Kidney (tissue), 14 donors: ENCODE data around the gene KIF23. TPM values are rescaled to one million over a fixed set of nuclear protein-coding genes. Genes with fewer than 3 reads are reported as not detected.
"Not testable (repeated sequence)": the region's sequence is repeated elsewhere in the genome, so short reads cannot be mapped to it uniquely, and the experiment has no call there.

Experiments used
- DNase-seq, 5 donors: peaks; one replicate each; pipeline ENCODE4 v3.0.0-alpha.2; 2013 to 2020
- FAIRE-seq: peaks from 2 replicates; lab custom pipeline; 2012; peaks lifted over from hg19 to GRCh38; lab: Jason Lieb, UNC
- H3K27ac ChIP-seq, 2 donors: one replicate each; pipeline ENCODE4 v1.7.0; 2013; ENCODE audit warnings: low read depth in 2 of 2, low read length in 2 of 2, inconsistent platforms in 1 of 2
- H3K27me3 ChIP-seq: one replicate; pipeline ENCODE4 v1.7.1; 2013; ENCODE audit warnings: low read length, inconsistent platforms; ENCODE audit not compliant: control insufficient read depth, insufficient read depth
- H3K36me3 ChIP-seq, 3 donors: one replicate each; pipeline versions ENCODE4 v1.7.0 to v1.7.1; 2013; ENCODE audit warnings: low read length in 3 of 3, control low read depth in 1 of 3, inconsistent platforms in 1 of 3; ENCODE audit not compliant: insufficient read depth in 3 of 3, control insufficient read depth in 2 of 3
- H3K4me1 ChIP-seq, 3 donors: one replicate each; pipeline versions ENCODE4 v1.7.0 to v1.7.1; 2013; ENCODE audit warnings: low read length in 3 of 3, inconsistent platforms in 1 of 3, low read depth in 1 of 3; ENCODE audit not compliant: control insufficient read depth in 2 of 3, insufficient read depth in 2 of 3
- H3K4me3 ChIP-seq, 3 donors: one replicate each; pipeline versions ENCODE4 v1.7.0 to v1.8.1; 2013; ENCODE audit warnings: low read length in 3 of 3, control low read depth in 1 of 3, inconsistent platforms in 1 of 3
- H3K9ac ChIP-seq, 3 donors: one replicate each; pipeline versions ENCODE4 v1.7.0 to v1.7.1; 2013; ENCODE audit warnings: low read length in 3 of 3, control low read depth in 1 of 3, inconsistent platforms in 1 of 3
- H3K9me3 ChIP-seq, 3 donors: one replicate each; pipeline versions ENCODE4 v1.7.0 to v1.7.1; 2013; ENCODE audit warnings: low read length in 3 of 3, control low read depth in 1 of 3, inconsistent platforms in 1 of 3; ENCODE audit not compliant: control insufficient read depth in 2 of 3, insufficient read depth in 1 of 3
- intact Hi-C: fragments of 100-400 bp; cut with DNase I; formaldehyde crosslinking; loops from one replicate; pipeline ENCODE4 v1.11.1; 2022
- polyA plus RNA-seq: library from polyadenylated mRNA; stranded (reverse); fragments of 350-450 nt; fragmentation: Illumina TruSeq; extraction: RNeasy Lipid Tissue Mini Kit (QIAGEN cat#74804); gene quantifications from one replicate; pipeline ENCODE4 v1.2.3, GENCODE V29; 2014; ENCODE audit warnings: low read depth, low replicate concordance; ENCODE audit not compliant: insufficient read depth
- total RNA-seq: library from RNA; stranded (reverse); fragmentation: NEBNext Ultra II Directional; extraction: Animal tissue kit (Norgen Biotek cat#: 25700); gene quantifications from one replicate; pipeline ENCODE4 v1.2.1, GENCODE V29; 2021
- TF ChIP-seq, protein P1 (sequence below): IDR thresholded peaks from 3 replicates; pipeline ENCODE4 v1.5.1; 2012; ENCODE audit warnings: mild to moderate bottlenecking, moderate library complexity, borderline replicate concordance; ENCODE audit not compliant: insufficient read depth; ENCODE audit errors: extremely low read depth
- donor health status: control.
- donor health status: control.
- donor health status: control.
- donor health status: control.
- donor health status: control.
- donor health status: DM: yes; HTN: yes; CAD: no.
- donor health status: Normal renal cell carcinoma (clear cell type).

Gene KIF23
- total and polyA plus RNA-seq, 2 donors from 2014 or later, result 2.5 to 3.6 TPM

DNA sequence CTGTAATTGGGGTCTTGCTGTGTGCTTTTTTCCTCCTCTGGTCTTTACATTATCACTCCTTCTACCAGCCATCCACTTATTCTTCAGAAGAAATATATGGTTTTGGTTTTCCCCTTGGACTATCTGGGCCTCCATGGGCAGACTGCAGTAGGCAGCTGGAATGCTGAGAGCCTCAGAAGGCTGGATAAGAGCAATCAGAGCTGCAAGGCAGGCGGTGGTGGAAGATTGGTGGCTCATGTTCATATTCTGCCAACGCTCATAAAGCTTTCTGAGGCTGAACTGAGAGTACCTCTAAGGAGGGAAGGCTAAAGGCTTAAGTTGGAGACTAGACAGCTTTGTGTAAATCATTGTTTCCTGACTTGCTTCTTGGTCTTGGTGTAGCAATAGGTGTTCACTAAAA, 32.8 kb downstream of the KIF23 start:
- Histone ChIP-seq H3K9ac (no peak overlapping the region), H3K4me3 (no peak overlapping the region), H3K36me3 (peaks cover 0 to 13% (median 3%) of the 10 kb centered on the region in 3 donors), H3K27ac (no peak overlapping the region), H3K9me3 (no peaks in the 10 kb centered on the region), H3K4me1 (peaks cover 0 to 2% (median 1%) of the 10 kb centered on the region in 3 donors), H3K27me3 (no peaks in the 10 kb centered on the region)
- TF ChIP-seq, protein P1, sequence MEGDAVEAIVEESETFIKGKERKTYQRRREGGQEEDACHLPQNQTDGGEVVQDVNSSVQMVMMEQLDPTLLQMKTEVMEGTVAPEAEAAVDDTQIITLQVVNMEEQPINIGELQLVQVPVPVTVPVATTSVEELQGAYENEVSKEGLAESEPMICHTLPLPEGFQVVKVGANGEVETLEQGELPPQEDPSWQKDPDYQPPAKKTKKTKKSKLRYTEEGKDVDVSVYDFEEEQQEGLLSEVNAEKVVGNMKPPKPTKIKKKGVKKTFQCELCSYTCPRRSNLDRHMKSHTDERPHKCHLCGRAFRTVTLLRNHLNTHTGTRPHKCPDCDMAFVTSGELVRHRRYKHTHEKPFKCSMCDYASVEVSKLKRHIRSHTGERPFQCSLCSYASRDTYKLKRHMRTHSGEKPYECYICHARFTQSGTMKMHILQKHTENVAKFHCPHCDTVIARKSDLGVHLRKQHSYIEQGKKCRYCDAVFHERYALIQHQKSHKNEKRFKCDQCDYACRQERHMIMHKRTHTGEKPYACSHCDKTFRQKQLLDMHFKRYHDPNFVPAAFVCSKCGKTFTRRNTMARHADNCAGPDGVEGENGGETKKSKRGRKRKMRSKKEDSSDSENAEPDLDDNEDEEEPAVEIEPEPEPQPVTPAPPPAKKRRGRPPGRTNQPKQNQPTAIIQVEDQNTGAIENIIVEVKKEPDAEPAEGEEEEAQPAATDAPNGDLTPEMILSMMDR, result no peak
- no peak for FAIRE-seq
- intact Hi-C loops, result no loop called here
- DNase-seq, result no peak

DNA sequence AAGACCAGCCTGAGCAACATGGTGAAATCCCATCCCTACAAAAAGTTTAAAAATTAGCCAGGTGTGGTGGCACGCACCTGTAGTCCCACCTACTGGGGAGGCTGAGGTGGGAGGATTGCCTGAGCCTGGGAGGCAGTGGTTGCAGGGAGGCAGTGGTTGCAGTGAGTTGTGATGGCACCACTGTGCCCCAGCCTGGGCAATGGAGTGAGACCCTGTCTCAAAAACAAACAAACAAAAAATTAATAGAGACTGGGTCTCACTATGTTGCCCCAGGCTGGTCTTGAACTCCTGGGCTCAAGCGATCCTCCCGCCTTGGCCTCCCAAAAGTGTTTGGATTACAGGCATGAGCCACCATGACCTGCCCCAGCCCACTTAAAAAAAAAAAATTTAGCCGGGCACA, 36.1 kb downstream of the KIF23 start:
- intact Hi-C loops, H3K9me3 ChIP-seq, H3K27me3 ChIP-seq, H3K9ac ChIP-seq, DNase-seq, H3K4me3 ChIP-seq, FAIRE-seq, H3K27ac ChIP-seq: not testable (repeated sequence)
- peaks cover 0 to 12% (median 3%) of the 10 kb centered on the region in 3 donors for H3K4me1 ChIP-seq
- H3K36me3 ChIP-seq, result peaks cover 0 to 15% (median 3%) of the 10 kb centered on the region in 3 donors

DNA sequence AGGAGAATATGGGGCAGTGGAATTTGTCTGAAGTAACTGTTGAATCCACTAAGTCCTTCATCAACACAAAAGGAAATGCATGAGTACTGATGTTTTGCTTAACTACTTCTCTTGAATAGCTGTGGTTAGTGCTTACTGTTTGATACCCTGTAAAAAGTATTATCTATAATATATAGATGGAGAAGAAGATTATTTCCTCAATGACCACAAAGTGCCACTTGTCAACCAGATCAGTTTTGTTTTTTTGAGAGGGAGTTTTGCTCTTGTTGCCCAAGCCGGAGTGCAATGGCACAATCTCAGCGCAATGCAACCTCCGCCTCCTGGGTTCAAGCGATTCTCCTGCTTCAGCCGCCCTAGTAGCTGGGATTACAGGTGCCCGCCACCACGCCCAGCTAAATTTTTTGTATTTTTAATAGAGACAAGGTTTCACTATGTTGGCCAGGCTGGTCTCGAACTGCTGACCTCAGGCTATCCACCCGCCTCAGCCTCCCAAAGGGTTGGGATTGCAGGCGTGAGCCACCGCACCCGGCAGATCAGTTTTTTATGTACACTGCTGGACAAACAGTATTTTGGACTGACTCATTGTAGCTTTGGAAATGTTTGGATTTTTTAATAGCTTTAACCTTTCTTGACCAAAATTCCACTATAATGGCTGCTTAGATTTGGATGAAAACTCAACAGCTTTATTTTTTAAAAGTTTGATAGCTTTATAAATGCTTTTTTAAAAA, 37.0 kb downstream of the KIF23 start:
- no peak overlapping the region for H3K4me3 ChIP-seq
- no peak overlapping the region for H3K9ac ChIP-seq
- peaks cover 0 to 12% (median 3%) of the 10 kb centered on the region in 3 donors for H3K4me1 ChIP-seq
- peaks cover 0 to 17% (median 6%) of the 10 kb centered on the region in 3 donors for H3K36me3 ChIP-seq
- H3K27ac ChIP-seq, result no peak overlapping the region
- no peaks in the 10 kb centered on the region for H3K9me3 ChIP-seq
- DNase-seq, result peak in 1 of 5 donors; percentile 25
- intact Hi-C loops, result no loop called here
- TF ChIP-seq, protein P1, result no peak
- no peak for FAIRE-seq
- H3K27me3 ChIP-seq, result no peaks in the 10 kb centered on the region

DNA sequence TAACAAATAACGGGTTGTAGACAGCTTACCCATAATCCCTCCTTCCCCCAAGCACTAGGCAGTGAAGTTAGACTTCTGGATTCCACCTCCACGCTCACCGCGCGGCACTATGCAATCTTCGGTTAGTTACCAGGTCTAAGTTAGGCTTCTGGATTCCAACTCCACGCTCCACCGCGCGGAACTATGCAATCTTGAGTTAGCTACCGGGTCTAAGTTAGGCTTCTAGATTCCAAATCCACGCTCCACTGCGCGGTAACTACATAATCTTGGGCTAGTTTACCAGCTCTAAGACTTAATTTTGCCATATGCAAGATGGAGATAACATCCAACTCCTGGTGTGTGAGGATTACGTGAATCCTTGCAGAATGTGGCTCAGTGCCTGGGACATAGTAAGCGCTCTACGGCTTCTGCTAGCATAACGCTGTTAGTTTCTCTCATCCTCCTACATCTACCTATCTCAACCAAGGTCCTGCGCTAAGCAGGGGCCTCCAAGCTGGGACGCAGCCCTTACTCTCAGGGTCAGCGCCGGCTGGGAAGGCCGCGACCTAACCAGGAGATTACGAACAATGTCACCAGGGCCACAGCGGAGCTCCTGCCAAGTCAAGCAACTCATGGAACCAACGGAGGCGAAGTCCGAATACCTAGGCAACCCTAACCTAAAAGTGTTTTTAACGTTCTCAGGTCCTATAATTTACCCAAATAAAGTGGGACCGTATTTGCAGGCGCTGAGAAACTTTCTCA, 38.0 kb downstream of the KIF23 start:
- peak overlapping the region; percentile 89 to 93 for H3K27ac ChIP-seq
- no peak for FAIRE-seq
- H3K36me3 ChIP-seq, result peaks cover 0 to 18% (median 8%) of the 10 kb centered on the region in 3 donors
- TF ChIP-seq, protein P1, result no peak
- H3K9me3 ChIP-seq, result no peaks in the 10 kb centered on the region
- H3K4me3 ChIP-seq, result peak overlapping the region; percentile 81 to 95 (median 87)
- peak overlapping the region; percentile 50 to 96 (median 77) for H3K9ac ChIP-seq
- intact Hi-C loops, result no loop called here
- peak in 4 of 5 donors; percentile 47 to 82 (median 70) for DNase-seq
- peaks cover 0 to 12% (median 3%) of the 10 kb centered on the region in 3 donors for H3K4me1 ChIP-seq
- H3K27me3 ChIP-seq, result no peaks in the 10 kb centered on the region
